H9 (cell line): ENCODE results near the gene LRMDA. TPM values are rescaled to one million over a fixed set of nuclear protein-coding genes. Genes with fewer than 3 reads are reported as not detected.

ENCODE experiments used
- DNase-seq: peaks from one replicate; pipeline ENCODE4 v3.0.0-alpha.2; 2017
- H2AFZ ChIP-seq: one replicate; pipeline ENCODE4 v1.6.1; 2013; ENCODE audit warnings: mild to moderate bottlenecking, low read length, control low read depth, moderate library complexity
- H2AK5ac ChIP-seq: 2 replicates; pipeline ENCODE4 v1.6.1; 2013; ENCODE audit warnings: low read length, control low read depth, mixed read lengths; ENCODE audit not compliant: insufficient read length
- H2BK120ac ChIP-seq: one replicate; pipeline ENCODE4 v1.6.1; 2013; ENCODE audit warnings: low read depth, mild to moderate bottlenecking, low read length, control low read depth, inconsistent platforms; ENCODE audit not compliant: poor library complexity, severe bottlenecking
- H2BK12ac ChIP-seq: 2 replicates; pipeline ENCODE4 v1.6.1; 2013; ENCODE audit warnings: low read length, control low read depth, mixed read lengths, low read depth; ENCODE audit not compliant: insufficient read length
- H2BK15ac ChIP-seq: 2 replicates; pipeline ENCODE4 v1.6.1; 2013; ENCODE audit warnings: low read depth, low read length, control low read depth
- H2BK20ac ChIP-seq: one replicate; pipeline ENCODE4 v1.6.1; 2013; ENCODE audit warnings: low read depth, mild to moderate bottlenecking, low read length, control low read depth, inconsistent platforms; ENCODE audit not compliant: poor library complexity, severe bottlenecking
- H2BK5ac ChIP-seq: 2 replicates; pipeline ENCODE4 v1.6.1; 2013; ENCODE audit warnings: low read length, control low read depth, mixed read lengths; ENCODE audit not compliant: insufficient read length
- H3K14ac ChIP-seq: 2 replicates; pipeline ENCODE4 v1.6.1; 2013; ENCODE audit warnings: low read length, control low read depth; ENCODE audit not compliant: insufficient read depth
- H3K18ac ChIP-seq: 2 replicates; pipeline ENCODE4 v1.6.1; 2013; ENCODE audit warnings: low read depth, mild to moderate bottlenecking, mixed read lengths, low read length, control low read depth; ENCODE audit not compliant: insufficient read length
- H3K23ac ChIP-seq: 2 replicates; pipeline ENCODE4 v1.6.1; 2013; ENCODE audit warnings: low read length, control low read depth, mixed read lengths, low read depth; ENCODE audit not compliant: insufficient read length
- H3K23me2 ChIP-seq: 2 replicates; pipeline ENCODE4 v1.6.1; 2013; ENCODE audit warnings: low read depth, mild to moderate bottlenecking, mixed read lengths, low read length, control low read depth; ENCODE audit not compliant: insufficient read length, poor library complexity, severe bottlenecking
- H3K27ac ChIP-seq: 2 replicates; pipeline ENCODE4 v1.5.1; 2013; ENCODE audit warnings: low read length, control low read depth, mixed read lengths, low read depth; ENCODE audit not compliant: insufficient read length
- H3K27me3 ChIP-seq: 2 replicates; pipeline ENCODE4 v1.6.1; 2013; ENCODE audit warnings: low read length, control low read depth, inconsistent platforms; ENCODE audit not compliant: insufficient read depth
- H3K4ac ChIP-seq: 2 replicates; pipeline ENCODE4 v1.6.1; 2013; ENCODE audit warnings: low read depth, mild to moderate bottlenecking, control low read depth, inconsistent platforms, low read length, moderate library complexity
- H3K4me1 ChIP-seq: 2 replicates; pipeline ENCODE4 v1.6.1; 2013; ENCODE audit warnings: low read length, control low read depth, inconsistent platforms; ENCODE audit not compliant: insufficient read depth
- H3K4me2 ChIP-seq: 2 replicates; pipeline ENCODE4 v1.6.1; 2013; ENCODE audit warnings: low read length, control low read depth, mixed read lengths; ENCODE audit not compliant: insufficient read length, insufficient read depth
- H3K56ac ChIP-seq: 2 replicates; pipeline ENCODE4 v1.6.1; 2013; ENCODE audit warnings: low read depth, mild to moderate bottlenecking, mixed read lengths, low read length, control low read depth; ENCODE audit not compliant: insufficient read length
- H3K79me1 ChIP-seq: 2 replicates; pipeline ENCODE4 v1.6.1; 2013; ENCODE audit warnings: low read depth, mild to moderate bottlenecking, moderate library complexity, low read length, control low read depth, inconsistent platforms; ENCODE audit not compliant: insufficient read depth, poor library complexity, severe bottlenecking
- H3K79me2 ChIP-seq: 2 replicates; pipeline ENCODE4 v1.6.1; 2013; ENCODE audit warnings: low read length, control low read depth, inconsistent platforms; ENCODE audit not compliant: insufficient read depth
- H3K9ac ChIP-seq: 2 replicates; pipeline ENCODE4 v1.6.1; 2013; ENCODE audit warnings: low read length, control low read depth, mixed read lengths; ENCODE audit not compliant: insufficient read length; ENCODE audit errors: extremely low read depth
- H3K9me3 ChIP-seq: one replicate; pipeline ENCODE4 v1.6.1; 2013; ENCODE audit warnings: low read depth, low read length, inconsistent platforms; ENCODE audit not compliant: control insufficient read depth
- H3T11ph ChIP-seq: one replicate; pipeline ENCODE4 v1.6.1; 2013; ENCODE audit warnings: mild to moderate bottlenecking, low read length, control low read depth, inconsistent platforms
- H4K20me1 ChIP-seq: one replicate; pipeline ENCODE4 v1.6.1; 2013; ENCODE audit not compliant: control insufficient read depth, insufficient read length, insufficient read depth
- H4K5ac ChIP-seq: 2 replicates; pipeline ENCODE4 v1.6.1; 2013; ENCODE audit warnings: low read depth, mild to moderate bottlenecking, mixed read lengths, low read length, control low read depth; ENCODE audit not compliant: insufficient read length
- H4K8ac ChIP-seq: replicated peaks from 2 replicates; pipeline ENCODE4 v1.6.1; 2013; ENCODE audit warnings: low read length, control low read depth, mixed read lengths, low read depth; ENCODE audit not compliant: insufficient read length
- H4K91ac ChIP-seq: 2 replicates; pipeline ENCODE4 v1.6.1; 2013; ENCODE audit warnings: low read depth, mild to moderate bottlenecking, moderate library complexity, mixed read lengths, low read length, control low read depth; ENCODE audit not compliant: insufficient read length
- H3K27ac Mint-ChIP-seq, 3 experiments: 2 replicates in 2 of 3; 3 replicates in 1 of 3; pipeline ENCODE4 v1.8.0; 2020 to 2021; ENCODE audit warnings: mixed read lengths in 3 of 3, mild to moderate bottlenecking in 1 of 3, moderate library complexity in 1 of 3
- H3K27me3 Mint-ChIP-seq: 2 replicates; pipeline ENCODE4 v1.8.0; 2021; ENCODE audit warnings: low read depth, mild to moderate bottlenecking, moderate library complexity, mixed read lengths
- H3K36me3 Mint-ChIP-seq, 3 experiments: 2 replicates in 2 of 3; 3 replicates in 1 of 3; pipeline ENCODE4 v1.8.0; 2020 to 2021; ENCODE audit warnings: low read depth in 3 of 3, mixed read lengths in 3 of 3; ENCODE audit not compliant: insufficient read depth in 1 of 3
- H3K4me1 Mint-ChIP-seq, 2 experiments: 2 replicates each; pipeline ENCODE4 v1.8.0; 2020; ENCODE audit warnings: mixed read lengths in 2 of 2
- H3K4me3 Mint-ChIP-seq, 2 experiments: 2 replicates in 1 of 2; 3 replicates in 1 of 2; pipeline ENCODE4 v1.8.0; 2020 to 2021; ENCODE audit warnings: mild to moderate bottlenecking in 2 of 2, mixed read lengths in 2 of 2, moderate library complexity in 1 of 2
- H3K9me3 Mint-ChIP-seq, 2 experiments: 2 replicates in 1 of 2; 3 replicates in 1 of 2; pipeline ENCODE4 v1.8.0; 2020; ENCODE audit warnings: mild to moderate bottlenecking in 2 of 2, mixed read lengths in 2 of 2, moderate library complexity in 1 of 2
- WGBS: extraction: QIAGEN DNeasy Blood & Tissue Kit; methylation state at CpG from one replicate; pipeline ENCODE4 v1.1.7; 2013; ENCODE audit warnings: missing lambda C conversion rate, low lambda C conversion rate, mixed read lengths; ENCODE audit not compliant: insufficient read length; ENCODE audit errors: extremely low coverage; 5-methylcytosine and 5-hydroxymethylcytosine counted together
- total RNA-seq: library from RNA; stranded (reverse); gene quantifications from 2 replicates; pipeline ENCODE4 v1.2.1, GENCODE V29; 2021
- TF ChIP-seq, protein P1 (sequence below): fragments of 200-600 bp; sonication (generic); conservative IDR thresholded peaks from 3 replicates; pipeline ENCODE4 v1.8.0; 2021; ENCODE audit warnings: antibody characterized with exemption, mild to moderate bottlenecking

Gene LRMDA
- total RNA-seq, 1 experiment from 2014 or later = 1.8 TPM

DNA sequence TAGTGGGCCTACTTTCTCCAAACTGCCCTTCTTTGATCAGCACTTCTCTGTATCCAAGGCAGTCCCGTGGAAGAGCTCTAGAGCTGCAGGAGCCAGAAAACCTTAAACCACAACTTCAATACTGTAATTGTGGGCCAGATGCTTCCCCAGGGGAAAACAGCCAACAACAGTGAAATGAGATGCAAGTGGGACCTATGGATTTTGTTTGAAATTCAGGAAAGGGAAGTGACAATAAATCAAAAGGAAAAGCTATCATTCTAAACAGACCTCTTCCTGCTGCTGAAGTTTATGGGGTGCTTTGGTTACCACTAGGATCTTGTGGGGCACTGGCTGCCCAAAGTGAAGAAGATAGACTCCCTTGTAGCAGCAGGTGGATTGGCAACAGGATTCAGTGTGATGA lies 1031.7 kb downstream of the LRMDA start:
- Histone ChIP-seq H3K4me1 (no peaks in the 10 kb centered on the region), H2BK20ac (no peak overlapping the region), H3K56ac (no peak overlapping the region), H3K27ac (no peak overlapping the region), H4K5ac (no peak overlapping the region), H3K4ac (no peak overlapping the region), H2AFZ (no peak overlapping the region), H2BK15ac (no peak overlapping the region), H3K79me1 (no peaks in the 10 kb centered on the region), H2BK120ac (no peak overlapping the region), H4K91ac (no peak overlapping the region), H3K14ac (no peak overlapping the region), H2BK12ac (no peak overlapping the region), H3K4me2 (no peak overlapping the region), H2BK5ac (no peak overlapping the region), H3K18ac (no peak overlapping the region), H3K9ac (no peak overlapping the region), H3K23me2 (no peaks in the 10 kb centered on the region), H4K20me1 (no peaks in the 10 kb centered on the region), H3T11ph (no peak overlapping the region), H2AK5ac (no peak overlapping the region), H3K27me3 (no peaks in the 10 kb centered on the region), H3K23ac (no peak overlapping the region), H3K9me3 (no peaks in the 10 kb centered on the region), H4K8ac (no peak overlapping the region), H3K79me2 (no peaks in the 10 kb centered on the region)
- Mint-ChIP-seq H3K27me3 (no peaks in the 10 kb centered on the region; the same call in 1 of the 2 replicates), H3K4me3 (no peak overlapping the region), H3K27ac (no peak overlapping the region), H3K36me3 (no peaks in the 10 kb centered on the region; a peak in 2 of 7 replicates), H3K4me1 (no peaks in the 10 kb centered on the region), H3K9me3 (no peaks in the 10 kb centered on the region)
- no peak for DNase-seq
- WGBS = no CpG with 5 or more reads among the region's 1 CpG
- TF ChIP-seq, protein P1, sequence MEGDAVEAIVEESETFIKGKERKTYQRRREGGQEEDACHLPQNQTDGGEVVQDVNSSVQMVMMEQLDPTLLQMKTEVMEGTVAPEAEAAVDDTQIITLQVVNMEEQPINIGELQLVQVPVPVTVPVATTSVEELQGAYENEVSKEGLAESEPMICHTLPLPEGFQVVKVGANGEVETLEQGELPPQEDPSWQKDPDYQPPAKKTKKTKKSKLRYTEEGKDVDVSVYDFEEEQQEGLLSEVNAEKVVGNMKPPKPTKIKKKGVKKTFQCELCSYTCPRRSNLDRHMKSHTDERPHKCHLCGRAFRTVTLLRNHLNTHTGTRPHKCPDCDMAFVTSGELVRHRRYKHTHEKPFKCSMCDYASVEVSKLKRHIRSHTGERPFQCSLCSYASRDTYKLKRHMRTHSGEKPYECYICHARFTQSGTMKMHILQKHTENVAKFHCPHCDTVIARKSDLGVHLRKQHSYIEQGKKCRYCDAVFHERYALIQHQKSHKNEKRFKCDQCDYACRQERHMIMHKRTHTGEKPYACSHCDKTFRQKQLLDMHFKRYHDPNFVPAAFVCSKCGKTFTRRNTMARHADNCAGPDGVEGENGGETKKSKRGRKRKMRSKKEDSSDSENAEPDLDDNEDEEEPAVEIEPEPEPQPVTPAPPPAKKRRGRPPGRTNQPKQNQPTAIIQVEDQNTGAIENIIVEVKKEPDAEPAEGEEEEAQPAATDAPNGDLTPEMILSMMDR = no peak
